SKM-1 (cell line): ENCODE measurements around the gene SSX4.
"Not testable (repeated sequence)": the region's sequence is repeated elsewhere in the genome, so short reads cannot be mapped to it uniquely, and the experiment has no call there.

Experiments
- DNase-seq: peaks from one replicate; lab custom pipeline; 2025; ENCODE audit not compliant: unreplicated experiment; lab: John Stamatoyannopoulos, UW

Gene SSX4

GRCh38 chrX:48383239-48383638 is at the start of gene SSX4:
TSS of gene SSX4 (plus strand) at chrX:48383539. CDS start at chrX:48384054, 515 bp downstream.
- DNase-seq = not testable (repeated sequence)

- DNase-seq = not testable (repeated sequence)
Measured at GRCh38 chrX:48346059-48346458, 37.3 kb upstream of the SSX4 start.

- DNase-seq = not testable (repeated sequence)
Measured at GRCh38 chrX:48356315-48357094, 26.8 kb upstream of the SSX4 start, which contains the start of gene SSX3. TSS of gene SSX3 (minus strand) at chrX:48356703. CDS start at chrX:48355249, 1,454 bp downstream.

- no peak for DNase-seq
Measured at GRCh38 chrX:48357681-48358080, 25.7 kb upstream of the SSX4 start.

- DNase-seq = not testable (repeated sequence)
Measured at GRCh38 chrX:48359281-48359680, 24.1 kb upstream of the SSX4 start.

GRCh38 chrX:48367717-48368408 is 15.5 kb upstream of the SSX4 start:
- not testable (repeated sequence) for DNase-seq

GRCh38 chrX:48370408-48370807 is 12.9 kb upstream of the SSX4 start:
- DNase-seq = not testable (repeated sequence)

GRCh38 chrX:48396931-48397330 is 13.6 kb downstream of the SSX4 start:
- not testable (repeated sequence) for DNase-seq

GRCh38 chrX:48397825-48398224 is 14.5 kb downstream of the SSX4 start:
- DNase-seq = not testable (repeated sequence)

GRCh38 chrX:48411860-48412259 is 28.5 kb downstream of the SSX4 start, which contains the start of gene SSX4B:
TSS of gene SSX4B (minus strand) at chrX:48411960. CDS start at chrX:48411372, 588 bp downstream.
- not testable (repeated sequence) for DNase-seq

GRCh38 chrX:48427027-48427716 is 43.8 kb downstream of the SSX4 start:
- DNase-seq = not testable (repeated sequence)

- not testable (repeated sequence) for DNase-seq
Measured at GRCh38 chrX:48429606-48430005, 46.3 kb downstream of the SSX4 start.

- not testable (repeated sequence) for DNase-seq
Measured at GRCh38 chrX:48430166-48430565, 46.8 kb downstream of the SSX4 start.

GRCh38 chrX:48433713-48434112 is 50.4 kb downstream of the SSX4 start:
- not testable (repeated sequence) for DNase-seq
